ENCODE data around the gene LMX1B. TPM values are rescaled to one million over a fixed set of nuclear protein-coding genes. Genes with fewer than 3 reads are reported as not detected.

Gene LMX1B
- total and polyA plus RNA-seq, 2 of the 4 experiments (the other 2 are of a cell fraction) = not detected

- in situ Hi-C loops (cut with MboI; ENCODE audit: low sequenced_read_pairs) (loop anchor here (5.0 kb wide), 1 partner anchor 169 kb away; no protein-coding TSS in a partner anchor), dilution Hi-C loops (cut with HindIII; ENCODE audit: low sequenced_read_pairs, unreplicated experiment) (no loop called here), intact Hi-C loops (cut with micrococcal nuclease) (no loop called here)
- Histone ChIP-seq H2BK15ac (ENCODE audit: low read depth, low read length) (no peak overlapping the region), H3K4me1 (ENCODE audit: control insufficient read depth, insufficient read depth, low read length) (no peaks in the 10 kb centered on the region), H3K27ac (ENCODE audit: insufficient read depth, low read length) (no peak overlapping the region), H2AFZ (replicated peaks; ENCODE audit: low read length, poor library complexity) (no peak overlapping the region), H2AK9ac (replicated peaks; ENCODE audit: low read depth, low read length, poor library complexity) (no peak overlapping the region), H3K27me3 (ENCODE audit: control insufficient read depth, insufficient read depth, low read length) (peaks cover 95% of the 10 kb centered on the region), H3K18ac (ENCODE audit: low read depth, low read length) (no peak overlapping the region), H2BK120ac (ENCODE audit: low read depth, low read length) (no peak overlapping the region), H2BK5ac (ENCODE audit: low read depth, low read length, poor library complexity, severe bottlenecking) (no peak overlapping the region), H3K9me3 (ENCODE audit: control insufficient read depth, insufficient read depth, low read length) (no peaks in the 10 kb centered on the region; the same call in 1 of the 2 replicates), H3K4me2 (ENCODE audit: low read depth, low read length) (no peak overlapping the region), H4K8ac (ENCODE audit: low read depth in 2 of 2, low read length in 2 of 2) (no peak overlapping the region), H3K9me1 (ENCODE audit: insufficient read depth, low read length) (no peaks in the 10 kb centered on the region), H3K36me3 (ENCODE audit: control insufficient read depth, insufficient read depth, low read length) (no peaks in the 10 kb centered on the region), H2BK20ac (ENCODE audit: low read depth, low read length) (no peak overlapping the region), H3K56ac (ENCODE audit: extremely low read depth, insufficient read depth, low read length) (no peak overlapping the region), H3K14ac (replicated peaks; ENCODE audit: low read depth, low read length) (no peak overlapping the region), H4K20me1 (ENCODE audit: insufficient read depth, low read length) (peaks cover 5% of the 10 kb centered on the region; the same call in 1 of the 2 replicates), H3K4me3 (ENCODE audit: insufficient read depth, low read depth, low read length) (no peak overlapping the region), H3K23ac (ENCODE audit: low read depth, low read length) (no peak overlapping the region), H4K5ac (ENCODE audit: low read depth, low read length) (no peak overlapping the region), H2AK5ac (ENCODE audit: low read depth, low read length) (no peak overlapping the region), H3K4ac (ENCODE audit: low read depth, low read length) (no peak overlapping the region), H3K79me1 (ENCODE audit: low read depth in 1 of 2, low read length in 2 of 2) (no peaks in the 10 kb centered on the region), H4K91ac (ENCODE audit: insufficient read depth, low read depth, low read length) (no peak overlapping the region), H3K9ac (ENCODE audit: low read depth, low read length) (no peak overlapping the region)
- ChIA-PET CTCF (no interaction called here), POLR2A (ENCODE audit: unreplicated experiment) (no interaction called here)
- ATAC-seq (ENCODE audit: low read depth) (no peak), DNase-seq (no peak)
- no TSS peak for BruUV-seq (replicated peaks)
- TF ChIP-seq MAFK (IDR thresholded peaks at IDR 0.05; ENCODE audit: low read depth, low read length) = no peak
- no peak for TF ChIP-seq USF2 (IDR thresholded peaks at IDR 0.05; ENCODE audit: low read depth, low read length)
- TF ChIP-seq RAD21 (IDR thresholded peaks at IDR 0.05; ENCODE audit: low read length) = no peak
- no peak for TF ChIP-seq RFX5 (IDR thresholded peaks at IDR 0.05; ENCODE audit: low read depth, low read length)
- no peak for TF ChIP-seq SMC3 (IDR thresholded peaks at IDR 0.05; ENCODE audit: low read depth, low read length)
- TF ChIP-seq POLR2A (IDR thresholded peaks at IDR 0.05; ENCODE audit: low read depth, low read length) = no peak
- no peak for TF ChIP-seq FOS (IDR thresholded peaks at IDR 0.05; ENCODE audit: low read depth, low read length)
- TF ChIP-seq MAZ (IDR thresholded peaks at IDR 0.05; ENCODE audit: borderline replicate concordance, low read depth, low read length) = no peak
- no peak for TF ChIP-seq BHLHE40 (IDR thresholded peaks at IDR 0.05; ENCODE audit: low read depth, low read length)
- TF ChIP-seq NFE2L2 (IDR thresholded peaks at IDR 0.05; ENCODE audit: low read depth, low read length) = no peak
- no peak for TF ChIP-seq ELK1 (IDR thresholded peaks at IDR 0.05; ENCODE audit: borderline replicate concordance, low read depth, low read length)
- no peak for TF ChIP-seq CHD1 (IDR thresholded peaks at IDR 0.05; ENCODE audit: low read depth, low read length)
- TF ChIP-seq CTCF (conservative IDR thresholded peaks at IDR 0.05; ENCODE audit: low read depth, low read length) = no peak
- WGBS, 2 experiments (ENCODE audit: extremely low coverage in 2 of 2, insufficient read length in 1 of 2) = 3% methylated on average over 33 of the region's 68 CpGs; no CpG with 5 or more reads in 1 of the 2 experiments
Measured at GRCh38 chr9:126612813-126613641, 701 bp upstream of the LMX1B start.

Measured in IMR-90 (cell line).